ENCODE data around the gene ATOX1. TPM values are rescaled to one million over a fixed set of nuclear protein-coding genes. Genes with fewer than 3 reads are reported as not detected.

The ATOX1 gene
- total RNA-seq (10 to 100 TPM; 61.0 to 80.3 (median 75.1) TPM), polyA plus RNA-seq (135 TPM)
- long read RNA-seq, donor 1, transcript ATOX1-201 (4 exons, 488 nt) = major isoform, 10 of 13 reads
- long read RNA-seq, donor 1, partial matches to known transcripts = 0 of 13 reads
- long read RNA-seq, donor 1, other reads (novel, unspliced or antisense) = 2 of 13 reads
- long read RNA-seq, donor 2, transcript ATOX1-201 (4 exons, 488 nt) = major isoform, 15 of 21 reads
- long read RNA-seq, donor 2, partial matches to known transcripts = 0 of 21 reads
- long read RNA-seq, donor 2, other reads (novel, unspliced or antisense) = 2 of 21 reads
- long read RNA-seq, donor 3, partial matches to known transcripts = 0 of 13 reads
- long read RNA-seq, donor 3, other reads (novel, unspliced or antisense) = 10 of 13 reads
- long read RNA-seq, donor 4, transcript ATOX1-201 (4 exons, 488 nt) = major isoform, 12 of 21 reads
- long read RNA-seq, donor 4, partial matches to known transcripts = 0 of 21 reads
- long read RNA-seq, donor 4, other reads (novel, unspliced or antisense) = 7 of 21 reads

- peaks cover 10% of the 10 kb centered on the region for H3K4me1 ChIP-seq (ENCODE audit: control insufficient read depth, insufficient read depth, low read length)
- peak within 1 kb of the TSS; percentile 95 for H3K4me3 ChIP-seq (ENCODE audit: low read length)
- ATAC-seq (peak; percentile 99), DNase-seq (peak; percentile 94 to 97 (median 97))
- intact Hi-C loops (cut with DNase I) = no loop called here
- no peaks in the 10 kb centered on the region for H3K27me3 ChIP-seq (ENCODE audit: control insufficient read depth, insufficient read depth)
- WGBS = 3% methylated on average over 61 of the region's 61 CpGs
- H3K27ac ChIP-seq (ENCODE audit: low read length) = peak within 1 kb of the TSS; percentile 71
- H3K9me3 ChIP-seq (ENCODE audit: control insufficient read depth, low read length) = no peaks in the 10 kb centered on the region
Observed at GRCh38 chr5:151758430-151759241, at the start of gene ATOX1. Gene ATOX1, minus strand, starts transcription at chr5:151758631. Its CDS starts 80 bp downstream, at chr5:151758551.

GRCh38 chr5:151805414-151806223 lies 47.2 kb upstream of the ATOX1 start:
- Histone ChIP-seq H3K9me3 (ENCODE audit: control insufficient read depth, low read length) (no peaks in the 10 kb centered on the region), H3K4me3 (ENCODE audit: low read length) (no peak overlapping the region), H3K27ac (ENCODE audit: low read length) (no peak overlapping the region), H3K27me3 (ENCODE audit: control insufficient read depth, insufficient read depth) (no peaks in the 10 kb centered on the region), H3K4me1 (ENCODE audit: control insufficient read depth, insufficient read depth, low read length) (peaks cover 3% of the 10 kb centered on the region)
- ATAC-seq = peak; percentile 86 to 91
- intact Hi-C loops (cut with DNase I) = no loop called here
- DNase-seq = no peak
- WGBS = 93% methylated on average over 3 of the region's 3 CpGs

- Histone ChIP-seq H3K4me1 (ENCODE audit: control insufficient read depth, insufficient read depth, low read length) (no peaks in the 10 kb centered on the region), H3K9me3 (ENCODE audit: control insufficient read depth, low read length) (no peaks in the 10 kb centered on the region), H3K27ac (ENCODE audit: low read length) (no peak overlapping the region), H3K4me3 (ENCODE audit: low read length) (no peak overlapping the region), H3K27me3 (ENCODE audit: control insufficient read depth, insufficient read depth) (no peaks in the 10 kb centered on the region)
- ATAC-seq = no peak
- intact Hi-C loops (cut with DNase I) = no loop called here
- WGBS = 68% methylated on average over 2 of the region's 2 CpGs
- DNase-seq = no peak
Observed at GRCh38 chr5:151800532-151800931, 42.1 kb upstream of the ATOX1 start.

- ATAC-seq = no peak
- intact Hi-C loops (cut with DNase I) = no loop called here
- H3K4me3 ChIP-seq (ENCODE audit: low read length) = no peak overlapping the region
- WGBS = 77% methylated on average over 3 of the region's 3 CpGs
- no peaks in the 10 kb centered on the region for H3K9me3 ChIP-seq (ENCODE audit: control insufficient read depth, low read length)
- no peaks in the 10 kb centered on the region for H3K27me3 ChIP-seq (ENCODE audit: control insufficient read depth, insufficient read depth)
- no peaks in the 10 kb centered on the region for H3K4me1 ChIP-seq (ENCODE audit: control insufficient read depth, insufficient read depth, low read length)
- H3K27ac ChIP-seq (ENCODE audit: low read length) = no peak overlapping the region
- no peak for DNase-seq
Observed at GRCh38 chr5:151799407-151799806, 41.0 kb upstream of the ATOX1 start.

- WGBS = 93% methylated on average over 3 of the region's 3 CpGs
- ATAC-seq (no peak), DNase-seq (peak in 1 of 3 donors; percentile 9)
- Histone ChIP-seq H3K9me3 (ENCODE audit: control insufficient read depth, low read length) (no peaks in the 10 kb centered on the region), H3K27me3 (ENCODE audit: control insufficient read depth, insufficient read depth) (no peaks in the 10 kb centered on the region), H3K4me3 (ENCODE audit: low read length) (no peak overlapping the region), H3K4me1 (ENCODE audit: control insufficient read depth, insufficient read depth, low read length) (no peaks in the 10 kb centered on the region), H3K27ac (ENCODE audit: low read length) (no peak overlapping the region)
- intact Hi-C loops (cut with DNase I) = no loop called here
Observed at GRCh38 chr5:151798674-151799073, 40.2 kb upstream of the ATOX1 start.

- Histone ChIP-seq H3K4me1 (ENCODE audit: control insufficient read depth, insufficient read depth, low read length) (no peaks in the 10 kb centered on the region), H3K27me3 (ENCODE audit: control insufficient read depth, insufficient read depth) (no peaks in the 10 kb centered on the region), H3K9me3 (ENCODE audit: control insufficient read depth, low read length) (no peaks in the 10 kb centered on the region), H3K27ac (ENCODE audit: low read length) (no peak overlapping the region), H3K4me3 (ENCODE audit: low read length) (no peak overlapping the region)
- 93% methylated on average over 1 of the region's 1 CpG for WGBS
- DNase-seq (no peak), ATAC-seq (no peak)
- intact Hi-C loops (cut with DNase I) = no loop called here
Observed at GRCh38 chr5:151795426-151795825, 37.0 kb upstream of the ATOX1 start.

GRCh38 chr5:151793358-151793757 lies 34.9 kb upstream of the ATOX1 start:
- DNase-seq (no peak), ATAC-seq (no peak)
- no peaks in the 10 kb centered on the region for H3K9me3 ChIP-seq (ENCODE audit: control insufficient read depth, low read length)
- WGBS = 98% methylated on average over 3 of the region's 3 CpGs
- no peaks in the 10 kb centered on the region for H3K27me3 ChIP-seq (ENCODE audit: control insufficient read depth, insufficient read depth)
- no peak overlapping the region for H3K27ac ChIP-seq (ENCODE audit: low read length)
- H3K4me1 ChIP-seq (ENCODE audit: control insufficient read depth, insufficient read depth, low read length) = peaks cover 2% of the 10 kb centered on the region
- no peak overlapping the region for H3K4me3 ChIP-seq (ENCODE audit: low read length)
- intact Hi-C loops (cut with DNase I) = no loop called here

GRCh38 chr5:151787817-151788216 lies 29.4 kb upstream of the ATOX1 start:
- 82% methylated on average over 6 of the region's 6 CpGs for WGBS
- H3K4me1 ChIP-seq (ENCODE audit: control insufficient read depth, insufficient read depth, low read length) = peaks cover 3% of the 10 kb centered on the region
- H3K27ac ChIP-seq (ENCODE audit: low read length) = no peak overlapping the region
- no peak for ATAC-seq
- intact Hi-C loops (cut with DNase I) = no loop called here
- no peaks in the 10 kb centered on the region for H3K9me3 ChIP-seq (ENCODE audit: control insufficient read depth, low read length)
- H3K27me3 ChIP-seq (ENCODE audit: control insufficient read depth, insufficient read depth) = no peaks in the 10 kb centered on the region
- H3K4me3 ChIP-seq (ENCODE audit: low read length) = no peak overlapping the region
- no peak for DNase-seq

GRCh38 chr5:151786468-151786867 lies 28.0 kb upstream of the ATOX1 start:
- ATAC-seq (no peak), DNase-seq (no peak)
- no peaks in the 10 kb centered on the region for H3K9me3 ChIP-seq (ENCODE audit: control insufficient read depth, low read length)
- intact Hi-C loops (cut with DNase I) = no loop called here
- WGBS = 83% methylated on average over 4 of the region's 4 CpGs
- H3K4me1 ChIP-seq (ENCODE audit: control insufficient read depth, insufficient read depth, low read length) = peaks cover 3% of the 10 kb centered on the region
- H3K27ac ChIP-seq (ENCODE audit: low read length) = no peak overlapping the region
- H3K4me3 ChIP-seq (ENCODE audit: low read length) = no peak overlapping the region
- no peaks in the 10 kb centered on the region for H3K27me3 ChIP-seq (ENCODE audit: control insufficient read depth, insufficient read depth)

- no peaks in the 10 kb centered on the region for H3K27me3 ChIP-seq (ENCODE audit: control insufficient read depth, insufficient read depth)
- no peak for DNase-seq
- WGBS = 62% methylated on average over 3 of the region's 3 CpGs
- no peak overlapping the region for H3K4me3 ChIP-seq (ENCODE audit: low read length)
- intact Hi-C loops (cut with DNase I) = no loop called here
- no peak for ATAC-seq
- no peaks in the 10 kb centered on the region for H3K9me3 ChIP-seq (ENCODE audit: control insufficient read depth, low read length)
- no peak overlapping the region for H3K27ac ChIP-seq (ENCODE audit: low read length)
- H3K4me1 ChIP-seq (ENCODE audit: control insufficient read depth, insufficient read depth, low read length) = peaks cover 6% of the 10 kb centered on the region
Observed at GRCh38 chr5:151784141-151784540, 25.7 kb upstream of the ATOX1 start.

Measured in right cardiac atrium (tissue), 5 donors.